Stimulated activated naive CD8-positive, alpha-beta T cell treated with anti-CD3 and anti-CD28 coated beads, Interleukin-15, Interleukin-2, amounts not matched to agents 100 ng/mL and 50 ng/mL, for 24 hours (primary cell): Measurements from ENCODE around the gene SGO1.
A peak's percentile ranks its signal among the peaks of the same experiment; 100 is the strongest.

Experiments used
- H3K27ac Mint-ChIP-seq: one replicate; pipeline ENCODE4 v1.8.0; 2021; ENCODE audit warnings: mild to moderate bottlenecking, mixed read lengths
- H3K27me3 Mint-ChIP-seq: one replicate; pipeline ENCODE4 v1.8.0; 2021; ENCODE audit warnings: mixed read lengths
- H3K36me3 Mint-ChIP-seq: one replicate; pipeline ENCODE4 v1.8.0; 2021; ENCODE audit warnings: low read depth, mixed read lengths
- H3K4me1 Mint-ChIP-seq: one replicate; pipeline ENCODE4 v1.8.0; 2021; ENCODE audit warnings: low read depth, mixed read lengths
- H3K4me3 Mint-ChIP-seq: one replicate; pipeline ENCODE4 v1.8.0; 2021; ENCODE audit warnings: mild to moderate bottlenecking, mixed read lengths
- H3K9me3 Mint-ChIP-seq: one replicate; pipeline ENCODE4 v1.8.0; 2021; ENCODE audit warnings: mixed read lengths

The SGO1 gene

DNA sequence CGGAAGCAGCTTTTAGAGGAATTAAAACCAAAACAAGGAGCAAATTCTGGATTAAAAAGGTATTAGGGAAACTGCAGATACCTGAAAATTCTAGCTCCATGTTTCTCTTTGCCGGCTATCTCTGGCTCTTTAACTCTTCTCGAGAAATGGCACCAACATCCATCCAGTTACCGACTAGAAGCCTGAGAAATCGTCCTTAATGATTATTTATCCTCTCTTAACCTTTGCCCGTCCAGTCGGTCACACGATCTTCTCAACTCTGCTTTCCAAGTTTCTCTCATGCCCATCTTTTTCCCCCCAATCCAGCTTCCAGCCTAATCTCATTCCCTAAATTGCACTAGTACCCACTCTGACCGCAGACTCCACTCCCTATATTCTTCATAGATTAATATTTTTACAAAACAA is 596 bp upstream of the SGO1 start:
- Mint-ChIP-seq H3K9me3 (no peaks in the 10 kb centered on the region), H3K27ac (no peak overlapping the region), H3K27me3 (no peaks in the 10 kb centered on the region), H3K4me3 (no peak overlapping the region), H3K4me1 (no peaks in the 10 kb centered on the region), H3K36me3 (peaks cover 20% of the 10 kb centered on the region)

DNA sequence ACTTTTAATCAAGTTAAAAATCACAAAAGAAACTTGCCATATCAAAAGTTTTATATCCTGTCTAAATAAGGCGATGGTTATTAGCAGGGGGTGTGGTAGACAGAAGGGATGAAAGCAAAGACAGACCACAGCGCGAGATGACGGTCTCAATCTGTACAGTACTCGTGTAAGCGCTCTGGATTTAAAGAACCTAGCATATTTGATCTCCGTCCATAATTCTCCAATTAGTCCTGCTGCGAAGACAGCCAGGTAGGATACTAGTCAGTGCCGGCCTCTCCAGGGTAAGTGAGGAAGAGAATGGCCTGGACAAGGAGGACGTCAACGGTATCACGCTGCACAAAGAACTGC is 701 bp downstream of the SGO1 start:
- Mint-ChIP-seq H3K4me1 (no peaks in the 10 kb centered on the region), H3K9me3 (no peaks in the 10 kb centered on the region), H3K27ac (no peak overlapping the region), H3K27me3 (no peaks in the 10 kb centered on the region), H3K4me3 (no peak overlapping the region), H3K36me3 (peaks cover 28% of the 10 kb centered on the region)

DNA sequence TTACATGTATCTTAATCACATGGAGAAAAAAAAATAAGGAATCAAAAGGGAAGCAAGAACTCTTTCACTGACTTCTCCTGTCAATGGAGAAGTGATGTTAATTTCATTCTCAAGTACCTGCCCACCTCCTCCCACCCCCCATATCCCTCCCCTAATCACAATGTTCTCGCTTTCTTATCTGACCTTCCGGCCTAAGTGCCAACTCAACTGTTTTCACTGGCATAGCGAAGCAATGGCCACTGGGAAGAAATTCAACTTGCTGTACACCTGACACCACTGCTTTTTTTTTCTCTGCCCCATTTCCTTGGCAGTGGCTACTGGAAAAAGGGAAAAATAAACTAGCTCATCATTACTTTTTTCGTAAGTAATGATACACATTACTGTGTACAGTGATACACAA is 3.8 kb downstream of the SGO1 start:
- Mint-ChIP-seq H3K36me3 (peaks cover 53% of the 10 kb centered on the region), H3K4me1 (no peaks in the 10 kb centered on the region), H3K27ac (no peak overlapping the region), H3K9me3 (no peaks in the 10 kb centered on the region), H3K4me3 (no peak overlapping the region), H3K27me3 (no peaks in the 10 kb centered on the region)

DNA sequence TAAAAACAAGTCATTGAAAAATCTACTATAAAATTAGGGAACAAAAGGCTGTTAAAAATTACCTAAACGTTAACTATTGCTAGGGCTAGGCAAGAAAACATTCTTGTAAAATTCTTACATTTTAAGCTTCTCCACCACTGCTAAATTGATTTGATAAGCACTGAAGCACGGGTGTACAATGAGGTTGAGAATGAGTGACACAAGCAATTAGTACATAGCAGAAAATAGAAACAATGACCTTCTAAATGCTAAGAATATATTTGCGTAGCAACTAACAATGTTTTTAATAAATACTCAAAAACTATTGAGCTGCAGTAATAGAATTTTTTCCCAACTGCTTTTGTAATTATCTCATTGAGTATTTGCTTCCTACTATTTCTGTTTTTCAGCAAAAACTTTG is 4.7 kb downstream of the SGO1 start:
- no peak overlapping the region for H3K27ac Mint-ChIP-seq
- no peaks in the 10 kb centered on the region for H3K27me3 Mint-ChIP-seq
- no peak overlapping the region for H3K4me3 Mint-ChIP-seq
- no peaks in the 10 kb centered on the region for H3K4me1 Mint-ChIP-seq
- H3K36me3 Mint-ChIP-seq = peaks cover 61% of the 10 kb centered on the region
- H3K9me3 Mint-ChIP-seq = no peaks in the 10 kb centered on the region

DNA sequence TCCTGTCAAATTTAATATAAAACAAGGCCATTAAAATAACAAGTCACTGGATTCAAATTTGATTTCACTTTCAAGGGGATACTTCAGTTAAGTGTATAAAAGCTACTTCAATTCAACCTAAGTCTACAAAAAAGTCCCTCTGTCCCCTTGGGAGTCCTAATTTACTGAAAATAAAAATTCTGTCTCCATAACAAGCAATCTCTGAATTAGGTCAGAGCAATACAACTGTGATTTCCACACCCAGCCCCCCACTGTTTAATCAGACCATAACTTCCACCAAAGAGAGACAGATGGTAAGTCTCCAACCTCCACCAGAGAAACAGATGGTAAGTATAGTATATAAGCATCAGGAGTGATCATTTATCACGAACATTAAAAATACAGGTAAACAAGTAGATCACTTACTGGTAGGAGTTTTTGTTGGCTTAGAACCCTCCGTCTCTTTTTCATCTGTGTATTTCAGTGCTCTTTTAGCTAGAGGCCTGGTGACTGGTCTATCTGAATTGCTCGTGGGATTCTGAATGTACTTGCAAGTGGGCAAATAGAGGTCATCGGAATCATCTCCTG is 12.1 kb downstream of the SGO1 start:
- Mint-ChIP-seq H3K4me3 (no peak overlapping the region), H3K36me3 (peaks cover 71% of the 10 kb centered on the region), H3K27me3 (no peaks in the 10 kb centered on the region), H3K27ac (peak overlapping the region; percentile 12), H3K4me1 (no peaks in the 10 kb centered on the region), H3K9me3 (no peaks in the 10 kb centered on the region)

DNA sequence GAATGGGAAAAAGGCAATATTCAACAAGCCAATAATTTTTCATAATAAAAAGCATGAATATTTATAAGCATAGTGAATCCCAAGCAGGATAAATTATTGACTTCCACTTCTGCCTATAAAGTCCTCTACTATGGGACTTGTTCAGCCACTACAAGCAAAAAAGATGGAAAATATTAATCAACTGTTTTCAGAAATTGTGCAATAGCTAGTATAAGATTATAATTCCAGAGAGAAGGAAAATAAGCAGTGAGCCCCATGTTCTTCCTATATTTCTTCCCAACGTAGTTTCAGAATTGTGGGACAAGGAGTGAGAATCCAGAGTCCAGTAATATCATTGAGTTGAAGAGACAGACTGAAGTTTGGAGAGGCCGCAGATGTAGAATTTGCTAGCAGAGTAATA is 24.3 kb downstream of the SGO1 start:
- Mint-ChIP-seq H3K36me3 (peaks cover 40% of the 10 kb centered on the region), H3K27me3 (no peaks in the 10 kb centered on the region), H3K27ac (no peak overlapping the region), H3K4me1 (peaks cover 20% of the 10 kb centered on the region), H3K4me3 (no peak overlapping the region), H3K9me3 (no peaks in the 10 kb centered on the region)

DNA sequence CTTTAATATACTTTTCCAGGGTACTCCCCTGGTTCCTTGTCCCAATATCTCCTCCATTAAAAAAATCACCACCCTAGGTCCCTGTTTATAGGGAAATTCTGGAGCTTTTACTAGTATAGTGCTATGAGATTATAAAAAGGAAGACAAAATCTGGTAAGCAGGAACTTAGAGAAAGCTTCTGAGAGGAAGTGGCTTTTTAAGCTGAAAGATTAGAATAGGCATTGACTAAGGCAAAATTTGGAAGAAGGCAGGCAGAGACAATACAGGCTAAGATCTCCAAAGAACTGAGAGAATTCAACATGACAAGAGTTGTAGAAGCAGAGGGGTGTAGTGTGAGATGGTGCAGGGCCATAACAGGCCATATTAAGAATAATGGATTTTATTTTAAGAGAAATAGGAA is 25.8 kb downstream of the SGO1 start:
- peaks cover 32% of the 10 kb centered on the region for H3K36me3 Mint-ChIP-seq
- no peaks in the 10 kb centered on the region for H3K27me3 Mint-ChIP-seq
- no peak overlapping the region for H3K27ac Mint-ChIP-seq
- no peaks in the 10 kb centered on the region for H3K9me3 Mint-ChIP-seq
- no peak overlapping the region for H3K4me3 Mint-ChIP-seq
- H3K4me1 Mint-ChIP-seq = peaks cover 20% of the 10 kb centered on the region

DNA sequence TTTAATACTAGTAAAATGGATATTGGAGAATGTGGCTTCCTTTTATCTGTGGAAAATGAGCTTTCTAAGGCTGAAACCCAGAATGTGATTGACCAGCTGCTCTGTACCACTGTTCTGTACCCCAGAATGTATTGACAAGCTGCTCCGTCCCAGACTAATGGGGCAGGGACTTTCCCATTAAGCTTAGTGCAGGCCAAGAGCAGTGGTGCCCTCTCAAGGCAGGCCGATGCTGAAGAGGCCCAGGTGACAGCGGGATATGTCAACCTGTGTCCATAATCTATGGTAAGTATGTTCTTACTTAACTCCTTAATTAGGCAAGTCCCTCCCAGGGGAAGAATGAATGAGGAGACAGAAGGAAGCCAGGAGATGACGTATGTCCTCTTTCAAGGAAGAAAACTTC is 31.1 kb downstream of the SGO1 start:
- Mint-ChIP-seq H3K4me1 (peaks cover 3% of the 10 kb centered on the region), H3K36me3 (peaks cover 46% of the 10 kb centered on the region), H3K27ac (no peak overlapping the region)

DNA sequence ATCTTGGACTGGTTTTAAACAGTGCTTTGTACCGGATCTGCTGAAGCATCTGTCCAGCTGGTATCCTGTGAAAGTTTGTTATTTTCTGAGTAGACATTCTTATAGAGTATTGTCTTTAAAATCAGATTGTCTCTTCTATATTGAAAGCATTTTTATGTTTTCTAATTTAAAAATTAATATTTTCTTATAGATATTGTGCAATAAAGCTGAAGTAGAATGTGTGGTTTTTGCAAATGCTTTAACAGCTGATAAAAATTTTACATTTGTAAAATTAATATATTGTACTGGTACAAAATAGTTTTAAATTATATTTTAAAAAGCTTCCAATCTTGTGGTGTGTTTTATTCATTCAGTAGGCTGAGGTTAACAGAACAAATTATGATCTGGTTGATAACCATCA is 31.9 kb downstream of the SGO1 start:
- no peaks in the 10 kb centered on the region for H3K27me3 Mint-ChIP-seq
- no peak overlapping the region for H3K4me3 Mint-ChIP-seq
- H3K4me1 Mint-ChIP-seq = no peaks in the 10 kb centered on the region
- no peaks in the 10 kb centered on the region for H3K9me3 Mint-ChIP-seq
- no peak overlapping the region for H3K27ac Mint-ChIP-seq
- peaks cover 45% of the 10 kb centered on the region for H3K36me3 Mint-ChIP-seq

More for the DNA sequence above, 31.1 kb downstream of the SGO1 start:
- H3K27me3 Mint-ChIP-seq = no peaks in the 10 kb centered on the region
- no peaks in the 10 kb centered on the region for H3K9me3 Mint-ChIP-seq
- no peak overlapping the region for H3K4me3 Mint-ChIP-seq

DNA sequence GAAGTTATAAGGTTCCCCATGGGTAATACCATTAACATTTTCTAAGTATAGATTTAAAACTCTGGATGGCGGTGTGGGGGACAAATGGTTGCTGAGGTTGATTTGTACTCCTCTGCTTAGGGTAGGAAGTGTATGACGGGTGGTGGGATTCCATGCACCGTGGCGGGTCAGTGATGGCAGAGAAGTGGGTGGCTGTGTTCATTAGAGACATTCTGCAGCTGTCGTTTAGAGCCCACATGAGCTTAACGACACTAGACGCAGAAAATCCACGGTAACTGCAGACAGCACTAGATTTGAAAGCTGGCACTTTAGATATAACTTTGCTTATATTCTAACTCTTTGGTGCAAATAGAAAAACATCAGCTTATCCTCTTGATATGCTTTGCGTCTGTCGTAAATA is 37.5 kb downstream of the SGO1 start:
- peaks cover 62% of the 10 kb centered on the region for H3K36me3 Mint-ChIP-seq
- no peaks in the 10 kb centered on the region for H3K4me1 Mint-ChIP-seq
- H3K27me3 Mint-ChIP-seq = no peaks in the 10 kb centered on the region
- no peak overlapping the region for H3K4me3 Mint-ChIP-seq
- no peak overlapping the region for H3K27ac Mint-ChIP-seq
- no peaks in the 10 kb centered on the region for H3K9me3 Mint-ChIP-seq

DNA sequence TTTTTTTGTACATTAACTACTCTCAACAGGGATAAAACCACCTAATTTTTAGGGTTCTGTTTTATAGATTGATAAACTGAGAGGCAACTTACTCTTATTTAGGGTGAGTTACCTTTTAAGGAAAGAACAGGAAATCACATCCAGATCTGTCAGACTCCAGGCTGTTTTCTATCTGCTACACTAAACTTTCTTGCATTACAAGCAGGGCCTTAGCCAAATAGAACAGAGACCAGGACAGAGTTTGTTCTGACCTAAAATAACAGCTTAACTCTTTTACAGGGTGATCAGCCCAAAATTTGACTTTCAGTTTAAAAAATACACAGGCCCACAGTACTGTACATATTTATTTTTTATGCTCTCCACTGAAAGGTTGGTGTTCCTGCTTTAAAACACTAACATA is 38.6 kb downstream of the SGO1 start:
- H3K9me3 Mint-ChIP-seq = no peaks in the 10 kb centered on the region
- H3K4me1 Mint-ChIP-seq = no peaks in the 10 kb centered on the region
- no peaks in the 10 kb centered on the region for H3K27me3 Mint-ChIP-seq
- no peak overlapping the region for H3K4me3 Mint-ChIP-seq
- H3K36me3 Mint-ChIP-seq = peaks cover 70% of the 10 kb centered on the region
- no peak overlapping the region for H3K27ac Mint-ChIP-seq

DNA sequence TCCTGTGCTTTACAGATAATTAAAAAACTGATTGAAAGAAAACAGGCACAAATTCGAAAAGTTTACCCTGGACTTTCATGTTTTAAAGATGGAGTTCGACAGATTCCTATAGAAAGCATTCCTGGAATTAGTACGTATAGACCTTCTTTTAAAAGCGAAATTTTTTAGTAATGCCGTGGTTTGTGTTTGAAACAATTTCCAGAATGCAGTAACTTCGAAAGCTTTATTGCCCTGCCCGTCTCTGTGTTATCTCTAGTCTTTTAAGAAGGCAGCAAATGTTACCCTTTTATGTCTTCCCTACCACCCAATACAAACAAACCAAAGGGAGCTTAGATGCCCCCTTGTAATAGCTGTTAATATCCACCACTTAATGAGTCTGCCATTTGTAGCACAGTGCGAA is 39.7 kb downstream of the SGO1 start:
- no peak overlapping the region for H3K4me3 Mint-ChIP-seq
- H3K9me3 Mint-ChIP-seq = no peaks in the 10 kb centered on the region
- H3K4me1 Mint-ChIP-seq = no peaks in the 10 kb centered on the region
- peaks cover 75% of the 10 kb centered on the region for H3K36me3 Mint-ChIP-seq
- H3K27ac Mint-ChIP-seq = no peak overlapping the region
- H3K27me3 Mint-ChIP-seq = no peaks in the 10 kb centered on the region

DNA sequence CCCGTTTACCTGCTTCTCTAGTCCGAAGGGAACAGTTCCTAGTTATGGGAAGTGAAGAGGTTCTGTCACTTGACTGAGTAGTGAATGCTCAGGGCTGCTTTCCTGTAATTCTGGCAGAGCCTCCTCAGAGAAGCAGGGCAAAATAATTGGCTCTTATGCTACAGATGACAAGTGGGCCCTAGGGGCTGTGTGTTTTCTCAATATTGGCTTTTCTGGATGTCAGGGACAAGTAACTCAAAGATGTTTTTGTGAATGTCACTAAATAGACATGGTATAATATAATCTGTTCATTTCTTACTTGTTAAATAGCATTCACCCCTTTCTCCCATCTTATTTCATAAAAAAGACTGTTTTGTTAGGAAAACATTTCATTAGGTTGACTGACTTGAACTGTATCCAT is 40.1 kb downstream of the SGO1 start:
- no peak overlapping the region for H3K27ac Mint-ChIP-seq
- no peaks in the 10 kb centered on the region for H3K4me1 Mint-ChIP-seq
- H3K9me3 Mint-ChIP-seq = no peaks in the 10 kb centered on the region
- no peaks in the 10 kb centered on the region for H3K27me3 Mint-ChIP-seq
- no peak overlapping the region for H3K4me3 Mint-ChIP-seq
- H3K36me3 Mint-ChIP-seq = peaks cover 75% of the 10 kb centered on the region

DNA sequence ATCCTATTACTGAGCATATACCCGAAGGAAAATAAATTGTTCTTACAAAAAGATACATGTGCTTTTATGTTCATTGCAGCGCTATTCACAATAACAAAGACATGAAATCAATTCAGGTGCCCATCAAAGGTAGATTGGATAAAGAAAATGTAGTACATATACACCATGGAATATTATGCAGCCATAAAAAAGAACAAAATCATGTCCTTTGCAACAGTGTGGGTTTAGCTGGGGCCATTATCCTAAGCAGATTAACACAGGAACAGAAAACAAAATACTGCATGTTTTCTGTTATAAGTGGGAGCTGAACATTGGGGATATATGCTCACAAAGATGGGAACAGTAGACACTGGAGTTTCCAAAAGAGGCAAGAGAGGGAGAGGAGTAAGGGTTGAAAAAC is 42.5 kb downstream of the SGO1 start:
- Mint-ChIP-seq H3K4me1 (no peaks in the 10 kb centered on the region), H3K36me3 (peaks cover 70% of the 10 kb centered on the region), H3K9me3 (no peaks in the 10 kb centered on the region), H3K27ac (no peak overlapping the region), H3K4me3 (no peak overlapping the region), H3K27me3 (no peaks in the 10 kb centered on the region)

DNA sequence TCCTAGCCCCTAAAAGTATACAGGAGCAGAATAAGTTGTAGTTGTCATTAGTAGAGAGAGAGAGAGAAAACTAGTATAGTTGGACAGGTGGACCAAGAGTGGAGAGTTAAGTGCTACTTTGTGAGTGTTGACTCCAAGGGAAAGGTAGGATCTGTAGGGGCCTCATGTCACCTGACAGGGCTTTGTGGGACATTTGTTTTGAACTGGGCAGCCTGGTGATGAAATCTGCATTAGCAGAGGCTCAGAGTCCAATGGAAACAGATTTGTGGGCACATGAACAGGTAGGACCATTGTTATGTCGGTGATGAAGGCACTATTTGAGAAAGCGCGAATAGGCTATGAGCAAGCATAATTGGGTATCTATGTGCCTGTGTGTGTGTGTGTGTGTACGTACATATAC is 43.5 kb downstream of the SGO1 start:
- peaks cover 62% of the 10 kb centered on the region for H3K36me3 Mint-ChIP-seq

DNA sequence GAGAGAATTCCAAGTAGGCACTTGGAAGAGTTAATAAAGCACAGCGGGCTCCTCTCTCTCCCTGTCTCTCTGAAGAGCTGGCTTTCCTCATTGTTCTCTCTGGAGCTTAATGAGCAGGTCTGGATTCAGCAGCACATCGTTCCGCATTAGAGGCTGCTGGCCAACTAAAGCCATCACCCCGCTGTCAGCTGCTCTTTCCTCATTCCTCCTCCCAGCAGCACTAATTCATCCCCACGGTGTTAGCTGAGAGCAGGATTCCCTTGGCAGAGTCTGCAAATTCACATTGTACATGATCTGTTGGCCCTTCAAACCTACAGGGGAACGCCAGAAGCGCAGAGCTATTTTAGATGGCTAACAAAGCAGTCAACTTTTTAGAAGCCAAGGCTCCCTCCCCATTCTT is 44.2 kb downstream of the SGO1 start:
- no peaks in the 10 kb centered on the region for H3K27me3 Mint-ChIP-seq
- H3K27ac Mint-ChIP-seq = no peak overlapping the region
- peaks cover 59% of the 10 kb centered on the region for H3K36me3 Mint-ChIP-seq
- no peaks in the 10 kb centered on the region for H3K9me3 Mint-ChIP-seq
- H3K4me3 Mint-ChIP-seq = no peak overlapping the region
- no peaks in the 10 kb centered on the region for H3K4me1 Mint-ChIP-seq

More for the DNA sequence above, 43.5 kb downstream of the SGO1 start:
- Mint-ChIP-seq H3K27me3 (no peaks in the 10 kb centered on the region), H3K4me3 (no peak overlapping the region), H3K4me1 (no peaks in the 10 kb centered on the region), H3K27ac (no peak overlapping the region), H3K9me3 (no peaks in the 10 kb centered on the region)
